DOHH2 (cell line): ENCODE data around the gene ALG6.

ENCODE experiments used
- H3F3A ChIP-seq: fragments of 200-600 bp; sonication (generic), shearing (Covaris generic); 2 replicates; pipeline ENCODE4 v1.6.0; 2016; ENCODE audit warnings: antibody characterized with exemption, mild to moderate bottlenecking; ENCODE audit not compliant: control insufficient read depth, insufficient read depth
- H3K27ac ChIP-seq: fragments of 200-600 bp; sonication (generic); 2 replicates; pipeline ENCODE4 v1.5.1; 2014; ENCODE audit warnings: low read depth, mild to moderate bottlenecking, low read length, moderate library complexity
- H3K27me3 ChIP-seq: fragments of 200-600 bp; sonication (generic); 2 replicates; pipeline ENCODE4 v1.6.1; 2014; ENCODE audit warnings: mild to moderate bottlenecking, low read length, mixed read lengths; ENCODE audit not compliant: control insufficient read depth
- H3K36me3 ChIP-seq: fragments of 200-600 bp; sonication (generic); 2 replicates; pipeline ENCODE4 v1.6.1; 2014; ENCODE audit warnings: mild to moderate bottlenecking, low read length, moderate library complexity, mixed read lengths; ENCODE audit not compliant: control insufficient read depth
- H3K4me1 ChIP-seq: fragments of 200-600 bp; sonication (generic); 2 replicates; pipeline ENCODE4 v1.6.1; 2014; ENCODE audit warnings: mild to moderate bottlenecking, low read length, mixed read lengths; ENCODE audit not compliant: control insufficient read depth
- H3K4me2 ChIP-seq: fragments of 200-600 bp; sonication (generic); 2 replicates; pipeline ENCODE4 v1.6.0; 2014; ENCODE audit warnings: mild to moderate bottlenecking, low read length, moderate library complexity
- H3K4me3 ChIP-seq: fragments of 200-600 bp; sonication (generic); 2 replicates; pipeline ENCODE4 v1.5.1; 2014; ENCODE audit warnings: mild to moderate bottlenecking, low read length, mixed read lengths
- H3K79me2 ChIP-seq: fragments of 200-600 bp; sonication (generic); 2 replicates; pipeline ENCODE4 v1.6.1; 2014; ENCODE audit warnings: mild to moderate bottlenecking, low read length, mixed read lengths; ENCODE audit not compliant: control insufficient read depth
- H3K9me2 ChIP-seq: fragments of 200-600 bp; sonication (generic); replicated peaks from 2 replicates; pipeline ENCODE4 v1.6.1; 2014; ENCODE audit warnings: mild to moderate bottlenecking, low read length, mixed read lengths; ENCODE audit not compliant: control insufficient read depth
- H3K9me3 ChIP-seq: fragments of 200-600 bp; sonication (generic); 2 replicates; pipeline ENCODE4 v1.6.1; 2014; ENCODE audit warnings: antibody characterized with exemption, low read length, mixed read lengths; ENCODE audit not compliant: control insufficient read depth, insufficient read depth
- H4K20me1 ChIP-seq: fragments of 200-600 bp; sonication (generic); 2 replicates; pipeline ENCODE4 v1.6.0; 2014; ENCODE audit warnings: low read depth, mild to moderate bottlenecking, antibody characterized with exemption, low read length, moderate library complexity; ENCODE audit not compliant: control insufficient read depth, insufficient read depth
- CTCF ChIP-seq: fragments of 200-600 bp; sonication (generic); IDR thresholded peaks from one replicate; pipeline ENCODE4 v1.5.1; 2014; ENCODE audit warnings: antibody characterized with exemption, mild to moderate bottlenecking, low read depth, low read length; ENCODE audit not compliant: poor library complexity, severe bottlenecking
- EZH2phosphoT487 ChIP-seq: fragments of 200-600 bp; sonication (generic); IDR thresholded peaks from 2 replicates; pipeline ENCODE4 v1.6.1; 2017; ENCODE audit warnings: borderline replicate concordance, mild to moderate bottlenecking, antibody characterized with exemption, low read length, moderate library complexity, mixed read lengths

Gene ALG6

GRCh38 chr1:63480057-63480456 lies 112.6 kb downstream of the ALG6 start:
- Histone ChIP-seq H3K4me1 (no peaks in the 10 kb centered on the region), H3K4me3 (no peak overlapping the region), H3K36me3 (peaks cover 52% of the 10 kb centered on the region), H3K9me2 (no peaks in the 10 kb centered on the region), H4K20me1 (no peaks in the 10 kb centered on the region), H3K27me3 (no peaks in the 10 kb centered on the region), H3K4me2 (no peak overlapping the region), H3F3A (0 out of 2 replicates have a peak, but pooled peaks cover 2% of the 10 kb centered on the region), H3K9me3 (no peaks in the 10 kb centered on the region), H3K27ac (no peak overlapping the region), H3K79me2 (no peaks in the 10 kb centered on the region)
- no peak for TF ChIP-seq CTCF

- H3K9me3 ChIP-seq: no peaks in the 10 kb centered on the region
- H3K27me3 ChIP-seq: no peaks in the 10 kb centered on the region
- H3K4me1 ChIP-seq: no peaks in the 10 kb centered on the region
- no peak overlapping the region for H3K27ac ChIP-seq
- H3K4me3 ChIP-seq: no peak overlapping the region
- H3F3A ChIP-seq: no peaks in the 10 kb centered on the region
- H3K4me2 ChIP-seq: no peak overlapping the region
- no peaks in the 10 kb centered on the region for H4K20me1 ChIP-seq
- H3K36me3 ChIP-seq: peaks cover 56% of the 10 kb centered on the region
- no peaks in the 10 kb centered on the region for H3K9me2 ChIP-seq
- TF ChIP-seq CTCF: no peak
- TF ChIP-seq EZH2phosphoT487: no peak
- peaks cover 10% of the 10 kb centered on the region for H3K79me2 ChIP-seq
Measured at GRCh38 chr1:63486629-63487028, 119.2 kb downstream of the ALG6 start.

- Histone ChIP-seq H3K4me1 (no peaks in the 10 kb centered on the region), H3K4me2 (no peak overlapping the region), H3K36me3 (peaks cover 56% of the 10 kb centered on the region), H3F3A (no peaks in the 10 kb centered on the region), H3K9me2 (no peaks in the 10 kb centered on the region), H3K27ac (no peak overlapping the region), H3K79me2 (peaks cover 16% of the 10 kb centered on the region), H4K20me1 (no peaks in the 10 kb centered on the region), H3K9me3 (no peaks in the 10 kb centered on the region), H3K27me3 (no peaks in the 10 kb centered on the region), H3K4me3 (no peak overlapping the region)
- TF ChIP-seq EZH2phosphoT487 (no peak), CTCF (no peak)
Measured at GRCh38 chr1:63487336-63488065, 120.1 kb downstream of the ALG6 start.
